ENCODE results near the gene XYLT1. TPM values are rescaled to one million over a fixed set of nuclear protein-coding genes. Genes with fewer than 3 reads are reported as not detected.
"Not testable (repeated sequence)": the region's sequence is repeated elsewhere in the genome, so short reads cannot be mapped to it uniquely, and the experiment has no call there.

The XYLT1 gene
- polyA plus RNA-seq, 4 donors = 6.9 to 8.0 (median 7.2) TPM

GRCh38 chr16:17433577-17434451 is 36.9 kb downstream of the XYLT1 start:
- DNase-seq (ENCODE audit: low read depth in 4 of 4, low spot score in 2 of 4) = no peak

- DNase-seq (ENCODE audit: low read depth in 4 of 4, low spot score in 2 of 4) = no peak
Measured at GRCh38 chr16:17432901-17433576, 37.7 kb downstream of the XYLT1 start.

- DNase-seq (ENCODE audit: low read depth in 4 of 4, low spot score in 2 of 4) = no peak
Measured at GRCh38 chr16:17431968-17432625, 38.7 kb downstream of the XYLT1 start.

GRCh38 chr16:17431012-17431411 is 39.7 kb downstream of the XYLT1 start:
- no peak for DNase-seq (ENCODE audit: low read depth in 4 of 4, low spot score in 2 of 4)

GRCh38 chr16:17426451-17426850 is 44.3 kb downstream of the XYLT1 start:
- no peak for DNase-seq (ENCODE audit: low read depth in 4 of 4, low spot score in 2 of 4)

- no peak for DNase-seq (ENCODE audit: low read depth in 4 of 4, low spot score in 2 of 4)
Measured at GRCh38 chr16:17424771-17425170, 46.0 kb downstream of the XYLT1 start.

GRCh38 chr16:17423221-17423620 is 47.5 kb downstream of the XYLT1 start:
- DNase-seq (ENCODE audit: low read depth in 4 of 4, low spot score in 2 of 4) = no peak

- no peak for DNase-seq (ENCODE audit: low read depth in 4 of 4, low spot score in 2 of 4)
Measured at GRCh38 chr16:17420816-17421215, 49.9 kb downstream of the XYLT1 start.

- no peak for DNase-seq (ENCODE audit: low read depth in 4 of 4, low spot score in 2 of 4)
Measured at GRCh38 chr16:17419266-17419665, 51.5 kb downstream of the XYLT1 start.

GRCh38 chr16:17417740-17418139 is 53.0 kb downstream of the XYLT1 start:
- DNase-seq (ENCODE audit: low read depth in 4 of 4, low spot score in 2 of 4) = no peak

GRCh38 chr16:17416461-17417311 is 54.1 kb downstream of the XYLT1 start:
- DNase-seq (ENCODE audit: low read depth in 4 of 4, low spot score in 2 of 4) = peak in 1 of 4 donors; percentile 24

- no peak for DNase-seq (ENCODE audit: low read depth in 4 of 4, low spot score in 2 of 4)
Measured at GRCh38 chr16:17414916-17415315, 55.8 kb downstream of the XYLT1 start.

GRCh38 chr16:17414421-17414820 is 56.3 kb downstream of the XYLT1 start:
- no peak for DNase-seq (ENCODE audit: low read depth in 4 of 4, low spot score in 2 of 4)

- DNase-seq (ENCODE audit: low read depth in 4 of 4, low spot score in 2 of 4) = no peak
Measured at GRCh38 chr16:17413508-17413907, 57.3 kb downstream of the XYLT1 start.

- DNase-seq (ENCODE audit: low read depth in 4 of 4, low spot score in 2 of 4) = no peak
Measured at GRCh38 chr16:17412791-17413190, 58.0 kb downstream of the XYLT1 start.

GRCh38 chr16:17412221-17412620 is 58.5 kb downstream of the XYLT1 start:
- DNase-seq (ENCODE audit: low read depth in 4 of 4, low spot score in 2 of 4) = no peak

- no peak for DNase-seq (ENCODE audit: low read depth in 4 of 4, low spot score in 2 of 4)
Measured at GRCh38 chr16:17411263-17411662, 59.5 kb downstream of the XYLT1 start.

GRCh38 chr16:17410316-17410715 is 60.4 kb downstream of the XYLT1 start:
- DNase-seq (ENCODE audit: low read depth in 4 of 4, low spot score in 2 of 4) = not testable (repeated sequence)

GRCh38 chr16:17409894-17410293 is 60.9 kb downstream of the XYLT1 start:
- DNase-seq (ENCODE audit: low read depth in 4 of 4, low spot score in 2 of 4) = no peak

GRCh38 chr16:17408955-17409441 is 61.8 kb downstream of the XYLT1 start:
- no peak for DNase-seq (ENCODE audit: low read depth in 4 of 4, low spot score in 2 of 4)
